ENCODE measurements around the gene NXT1.

- no peak for TF ChIP-seq CTCF (IDR thresholded peaks at IDR 0.05; ENCODE audit: poor library complexity, severe bottlenecking)
- TF ChIP-seq POLR2AphosphoS5 (IDR thresholded peaks at IDR 0.05) = no peak
- TF ChIP-seq RAD21 (conservative IDR thresholded peaks at IDR 0.05) = no peak
- TF ChIP-seq SMC3 (conservative IDR thresholded peaks at IDR 0.05; ENCODE audit: poor library complexity) = no peak
- no peak for TF ChIP-seq TAF1 (IDR thresholded peaks at IDR 0.05; ENCODE audit: low read depth)
- no peak for TF ChIP-seq EP300 (conservative IDR thresholded peaks at IDR 0.05; ENCODE audit: poor library complexity, severe bottlenecking)
- TF ChIP-seq, protein P1, sequence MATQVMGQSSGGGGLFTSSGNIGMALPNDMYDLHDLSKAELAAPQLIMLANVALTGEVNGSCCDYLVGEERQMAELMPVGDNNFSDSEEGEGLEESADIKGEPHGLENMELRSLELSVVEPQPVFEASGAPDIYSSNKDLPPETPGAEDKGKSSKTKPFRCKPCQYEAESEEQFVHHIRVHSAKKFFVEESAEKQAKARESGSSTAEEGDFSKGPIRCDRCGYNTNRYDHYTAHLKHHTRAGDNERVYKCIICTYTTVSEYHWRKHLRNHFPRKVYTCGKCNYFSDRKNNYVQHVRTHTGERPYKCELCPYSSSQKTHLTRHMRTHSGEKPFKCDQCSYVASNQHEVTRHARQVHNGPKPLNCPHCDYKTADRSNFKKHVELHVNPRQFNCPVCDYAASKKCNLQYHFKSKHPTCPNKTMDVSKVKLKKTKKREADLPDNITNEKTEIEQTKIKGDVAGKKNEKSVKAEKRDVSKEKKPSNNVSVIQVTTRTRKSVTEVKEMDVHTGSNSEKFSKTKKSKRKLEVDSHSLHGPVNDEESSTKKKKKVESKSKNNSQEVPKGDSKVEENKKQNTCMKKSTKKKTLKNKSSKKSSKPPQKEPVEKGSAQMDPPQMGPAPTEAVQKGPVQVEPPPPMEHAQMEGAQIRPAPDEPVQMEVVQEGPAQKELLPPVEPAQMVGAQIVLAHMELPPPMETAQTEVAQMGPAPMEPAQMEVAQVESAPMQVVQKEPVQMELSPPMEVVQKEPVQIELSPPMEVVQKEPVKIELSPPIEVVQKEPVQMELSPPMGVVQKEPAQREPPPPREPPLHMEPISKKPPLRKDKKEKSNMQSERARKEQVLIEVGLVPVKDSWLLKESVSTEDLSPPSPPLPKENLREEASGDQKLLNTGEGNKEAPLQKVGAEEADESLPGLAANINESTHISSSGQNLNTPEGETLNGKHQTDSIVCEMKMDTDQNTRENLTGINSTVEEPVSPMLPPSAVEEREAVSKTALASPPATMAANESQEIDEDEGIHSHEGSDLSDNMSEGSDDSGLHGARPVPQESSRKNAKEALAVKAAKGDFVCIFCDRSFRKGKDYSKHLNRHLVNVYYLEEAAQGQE (IDR thresholded peaks at IDR 0.05; ENCODE audit: borderline replicate concordance) = no peak
Measured at GRCh38 chr20:23303325-23304102, 47.1 kb upstream of the NXT1 start.
